Panc1 (cell line): Measurements from ENCODE around the gene SCART1. TPM values are rescaled to one million over a fixed set of nuclear protein-coding genes. Genes with fewer than 3 reads are reported as not detected.

ENCODE experiments used
- ATAC-seq: fragments of 200-7000 bp; cut with Tn5 transposase; 2 replicates; pipeline ENCODE4 v1.9.1; 2020; ENCODE audit warnings: mild to moderate bottlenecking, moderate library complexity
- BruUV-seq: library from RNA; stranded (reverse); fragments of 400-500 nt; replicated peaks from 2 replicates; lab custom pipeline; 2021; lab: Mats Ljungman, UMichigan
- CTCF ChIA-PET: fragments of 300-600 bp; sonication (Branson Sonifier 250); formaldehyde crosslinking; loops from one replicate; lab custom pipeline; 2022; ENCODE audit warnings: antibody characterized with exemption; lab: Charles Lee
- POLR2A ChIA-PET: fragments of 300-600 bp; sonication (Branson Sonifier 250); formaldehyde crosslinking; loops from one replicate; lab custom pipeline; 2022; ENCODE audit warnings: antibody characterized with exemption; lab: Charles Lee
- DNase-seq: peaks from one replicate; pipeline ENCODE4 v3.0.0-alpha.2; 2010; ENCODE audit warnings: low read depth, low spot score
- H3K27ac ChIP-seq: 2 replicates; pipeline ENCODE4 v1.5.1; 2011; ENCODE audit warnings: mild to moderate bottlenecking, low read length, inconsistent platforms
- H3K27me3 ChIP-seq: fragments of 200-500 bp; sonication (Bioruptor generic); 2 replicates; pipeline ENCODE4 v1.6.0; 2014; ENCODE audit warnings: low read length, inconsistent platforms; ENCODE audit not compliant: control insufficient read depth, insufficient read depth
- H3K36me3 ChIP-seq: fragments of 200-500 bp; sonication (Bioruptor generic); 2 replicates; pipeline ENCODE4 v1.5.1; 2014; ENCODE audit warnings: inconsistent platforms, mild to moderate bottlenecking, low read length, moderate library complexity; ENCODE audit not compliant: control insufficient read depth, insufficient read depth
- H3K4me1 ChIP-seq: 2 replicates; pipeline ENCODE4 v1.5.1; 2011; ENCODE audit warnings: inconsistent platforms, mild to moderate bottlenecking, low read length, moderate library complexity; ENCODE audit not compliant: control insufficient read depth, insufficient read depth
- H3K4me3 ChIP-seq, 2 experiments: 2 replicates each; pipeline ENCODE4 v1.5.1; 2011 to 2012; ENCODE audit warnings: low read depth in 2 of 2, low read length in 2 of 2, mild to moderate bottlenecking in 2 of 2, inconsistent platforms in 1 of 2, moderate library complexity in 1 of 2
- H3K9me3 ChIP-seq: fragments of 200-500 bp; sonication (Bioruptor generic); 2 replicates; pipeline ENCODE4 v1.5.1; 2014; ENCODE audit warnings: low read depth, mild to moderate bottlenecking, inconsistent platforms, low read length, moderate library complexity; ENCODE audit not compliant: control insufficient read depth, insufficient read depth
- CTCF ChIP-seq: fragments of 450-650 bp; IDR thresholded peaks from 2 replicates; pipeline ENCODE4 v1.5.1; 2017; ENCODE audit warnings: mild to moderate bottlenecking
- POLR2AphosphoS5 ChIP-seq: IDR thresholded peaks from 2 replicates; pipeline ENCODE4 v1.6.1; 2012; ENCODE audit warnings: mild to moderate bottlenecking, low read depth, low read length, moderate library complexity
- REST ChIP-seq, 2 experiments: IDR thresholded peaks; 2 replicates each; pipeline ENCODE4 v1.6.1; 2011 to 2012; ENCODE audit warnings: low read depth in 2 of 2, control low read depth in 1 of 2, low read length in 1 of 2, mild to moderate bottlenecking in 1 of 2, moderate library complexity in 1 of 2; ENCODE audit not compliant: insufficient read depth in 1 of 2
- SIN3A ChIP-seq: IDR thresholded peaks from 2 replicates; pipeline ENCODE4 v1.6.1; 2012; ENCODE audit warnings: low read depth, mild to moderate bottlenecking, low read length, moderate library complexity, borderline replicate concordance; ENCODE audit not compliant: insufficient read depth
- TCF7L2 ChIP-seq: IDR thresholded peaks from 2 replicates; pipeline ENCODE4 v1.6.1; 2011; ENCODE audit warnings: mild to moderate bottlenecking, low read depth, low read length, inconsistent platforms
- in situ Hi-C: cut with HindIII; loops from 2 replicates; pipeline ENCODE4 v1.10.0; 2016; ENCODE audit warnings: low sequenced_read_pairs, low pct_unique_long_range_greater_than_20kb
- intact Hi-C: fragments of 100-400 bp; cut with micrococcal nuclease; formaldehyde crosslinking; loops from one replicate; pipeline ENCODE4 v1.10.0; 2022; ENCODE audit not compliant: unreplicated experiment
- total RNA-seq: library from RNA; stranded (reverse); gene quantifications from one replicate; pipeline ENCODE4 v1.2.1, GENCODE V29; 2021; ENCODE audit not compliant: unreplicated experiment

The SCART1 gene
- total RNA-seq, 1 experiment from 2014 or later: 0.57 TPM

- no TSS peak for BruUV-seq
- H3K9me3 ChIP-seq: peaks cover 19% of the 10 kb centered on the region; the same call in 1 of the 2 replicates
- intact Hi-C loops: no loop called here
- TF ChIP-seq SIN3A: no peak
- no peak for TF ChIP-seq CTCF
- no peak for TF ChIP-seq REST (IDR thresholded peaks at IDR 0.05; ENCODE audit: insufficient read depth in 1 of 2, low read depth in 2 of 2, low read length in 1 of 2)
- no peak for TF ChIP-seq TCF7L2
- TF ChIP-seq POLR2AphosphoS5: no peak
- H3K27me3 ChIP-seq: no peaks in the 10 kb centered on the region
- DNase-seq (no peak), ATAC-seq (no peak)
- no peaks in the 10 kb centered on the region for H3K36me3 ChIP-seq
- no peak overlapping the region for H3K4me3 ChIP-seq
- H3K27ac ChIP-seq: no peak overlapping the region
- CTCF ChIA-PET: no interaction called here
- no peaks in the 10 kb centered on the region for H3K4me1 ChIP-seq
- in situ Hi-C loops: no loop called here
- POLR2A ChIA-PET: no interaction called here
These were observed 8.4 kb upstream of the SCART1 start for GRCh38 chr10:133445268-133445732.

- peaks cover 19% of the 10 kb centered on the region; the same call in 1 of the 2 replicates for H3K9me3 ChIP-seq
- POLR2A ChIA-PET: no interaction called here
- no peaks in the 10 kb centered on the region for H3K36me3 ChIP-seq
- DNase-seq (no peak), ATAC-seq (no peak)
- TF ChIP-seq SIN3A (no peak), POLR2AphosphoS5 (no peak), CTCF (no peak), REST (IDR thresholded peaks at IDR 0.05; ENCODE audit: insufficient read depth in 1 of 2, low read depth in 2 of 2, low read length in 1 of 2) (no peak), TCF7L2 (no peak)
- in situ Hi-C loops (no loop called here), intact Hi-C loops (no loop called here)
- no peak overlapping the region for H3K27ac ChIP-seq
- no TSS peak for BruUV-seq
- no peaks in the 10 kb centered on the region for H3K4me1 ChIP-seq
- CTCF ChIA-PET: no interaction called here
- no peaks in the 10 kb centered on the region for H3K27me3 ChIP-seq
- H3K4me3 ChIP-seq: no peak overlapping the region
These were observed 7.7 kb upstream of the SCART1 start for GRCh38 chr10:133445751-133446708.
